OCI-LY3 (cell line): ENCODE measurements around the gene ADNP.

ENCODE experiments used
- H2AFZ ChIP-seq: fragments of 200-600, 300-600 bp; shearing (Covaris generic); 2 replicates; pipeline ENCODE4 v1.6.0; 2014; ENCODE audit warnings: antibody characterized with exemption, low read depth, low read length
- H3K27ac ChIP-seq: fragments of 200-600, 300-600 bp; sonication (generic); 2 replicates; pipeline ENCODE4 v1.5.1; 2014; ENCODE audit warnings: mild to moderate bottlenecking, low read length, moderate library complexity, mixed read lengths
- H3K27me3 ChIP-seq: fragments of 200-600, 300-600 bp; sonication (generic); 2 replicates; pipeline ENCODE4 v1.6.1; 2014; ENCODE audit warnings: low read depth, low read length, mixed read lengths
- H3K36me3 ChIP-seq: fragments of 200-600, 300-600 bp; sonication (generic); replicated peaks from 2 replicates; pipeline ENCODE3; 2014; ENCODE audit warnings: low read depth, low read length, mixed read lengths
- H3K4me1 ChIP-seq: fragments of 300-600, 200-600 bp; sonication (generic); 2 replicates; pipeline ENCODE4 v1.6.1; 2014; ENCODE audit warnings: low read length, mixed read lengths
- H3K4me2 ChIP-seq: fragments of 200-600, 300-600 bp; sonication (generic); 2 replicates; pipeline ENCODE4 v1.6.1; 2014; ENCODE audit warnings: low read length, mixed read lengths
- H3K4me3 ChIP-seq: fragments of 300-600, 200-600 bp; sonication (generic); 2 replicates; pipeline ENCODE4 v1.5.1; 2014; ENCODE audit warnings: antibody characterized with exemption, mild to moderate bottlenecking, low read length, moderate library complexity
- H3K79me2 ChIP-seq: fragments of 300-600, 200-600 bp; shearing (Covaris generic); 2 replicates; pipeline ENCODE4 v1.6.1; 2014; ENCODE audit warnings: mild to moderate bottlenecking, low read length, mixed read lengths
- H3K9ac ChIP-seq: fragments of 300-600, 200-600 bp; shearing (Covaris generic); 2 replicates; pipeline ENCODE4 v1.6.0; 2014; ENCODE audit warnings: mild to moderate bottlenecking, low read length, moderate library complexity
- H3K9me3 ChIP-seq: fragments of 200-600, 300-600 bp; shearing (Covaris generic); 2 replicates; pipeline ENCODE4 v1.6.1; 2014; ENCODE audit warnings: low read length, mixed read lengths; ENCODE audit not compliant: insufficient read depth
- H4K20me1 ChIP-seq: fragments of 200-600, 300-600 bp; sonication (generic); 2 replicates; pipeline ENCODE4 v1.6.1; 2016; ENCODE audit warnings: low read length, mixed read lengths; ENCODE audit not compliant: insufficient read depth
- CTCF ChIP-seq: fragments of 200-600, 300-600 bp; sonication (generic); IDR thresholded peaks from 2 replicates; pipeline ENCODE4 v1.5.1; 2014; ENCODE audit warnings: antibody characterized with exemption, low read length, low read depth
- EZH2phosphoT487 ChIP-seq: fragments of 200-600 bp; shearing (Covaris generic); IDR thresholded peaks from 2 replicates; pipeline ENCODE4 v1.6.1; 2018; ENCODE audit warnings: antibody characterized with exemption, mixed run types, low read depth

Gene ADNP

GRCh38 chr20:50887576-50887975 lies 43.7 kb downstream of the ADNP start:
- Histone ChIP-seq H3K27ac (no peak overlapping the region), H3K9me3 (no peaks in the 10 kb centered on the region), H3K4me3 (no peak overlapping the region), H3K4me1 (peaks cover 13% of the 10 kb centered on the region), H3K79me2 (peaks cover 26% of the 10 kb centered on the region), H3K4me2 (no peak overlapping the region), H3K27me3 (no peaks in the 10 kb centered on the region), H3K36me3 (peaks cover 48% of the 10 kb centered on the region), H3K9ac (no peak overlapping the region), H4K20me1 (peaks cover 30% of the 10 kb centered on the region), H2AFZ (no peak overlapping the region)
- TF ChIP-seq EZH2phosphoT487 (no peak), CTCF (no peak)

- Histone ChIP-seq H3K27me3 (no peaks in the 10 kb centered on the region), H3K9me3 (no peaks in the 10 kb centered on the region), H3K4me2 (no peak overlapping the region), H3K79me2 (peaks cover 13% of the 10 kb centered on the region), H3K9ac (no peak overlapping the region), H3K4me3 (no peak overlapping the region), H3K27ac (no peak overlapping the region), H2AFZ (no peak overlapping the region), H4K20me1 (peaks cover 19% of the 10 kb centered on the region), H3K36me3 (peaks cover 36% of the 10 kb centered on the region), H3K4me1 (0 out of 2 replicates have a peak, but pooled peaks cover under 1% of the 10 kb centered on the region)
- TF ChIP-seq CTCF = no peak
- no peak for TF ChIP-seq EZH2phosphoT487
Measured at GRCh38 chr20:50886184-50886790, 45.0 kb downstream of the ADNP start.

- TF ChIP-seq EZH2phosphoT487 (no peak), CTCF (no peak)
- Histone ChIP-seq H3K9me3 (no peaks in the 10 kb centered on the region), H3K4me2 (no peak overlapping the region), H3K4me1 (no peaks in the 10 kb centered on the region), H3K79me2 (peaks cover 9% of the 10 kb centered on the region; the same call in 1 of the 2 replicates), H4K20me1 (peaks cover 14% of the 10 kb centered on the region), H3K4me3 (no peak overlapping the region), H3K36me3 (peaks cover 30% of the 10 kb centered on the region), H2AFZ (no peak overlapping the region), H3K9ac (no peak overlapping the region), H3K27me3 (no peaks in the 10 kb centered on the region), H3K27ac (no peak overlapping the region)
Measured at GRCh38 chr20:50885781-50886180, 45.5 kb downstream of the ADNP start.

- no peak for TF ChIP-seq CTCF
- TF ChIP-seq EZH2phosphoT487 = no peak
- peaks cover 11% of the 10 kb centered on the region for H4K20me1 ChIP-seq
- H3K79me2 ChIP-seq = peaks cover 9% of the 10 kb centered on the region; the same call in 1 of the 2 replicates
- H3K9ac ChIP-seq = no peak overlapping the region
- no peak overlapping the region for H2AFZ ChIP-seq
- no peak overlapping the region for H3K27ac ChIP-seq
- no peaks in the 10 kb centered on the region for H3K4me1 ChIP-seq
- no peaks in the 10 kb centered on the region for H3K9me3 ChIP-seq
- H3K4me2 ChIP-seq = no peak overlapping the region
- peaks cover 23% of the 10 kb centered on the region for H3K36me3 ChIP-seq
- no peaks in the 10 kb centered on the region for H3K27me3 ChIP-seq
- no peak overlapping the region for H3K4me3 ChIP-seq
Measured at GRCh38 chr20:50885068-50885467, 46.2 kb downstream of the ADNP start.
